Measurements from ENCODE around the gene HPN.

Gene HPN

GRCh38 chr19:35068941-35069634 lies 27.6 kb downstream of the HPN start:
- Histone ChIP-seq H3K27me3 (ENCODE audit: control insufficient read depth, insufficient read depth, low read length) (no peaks in the 10 kb centered on the region), H3K27ac (ENCODE audit: low read depth, low read length) (peak overlapping the region; percentile 94), H3K9ac (ENCODE audit: low read depth, low read length) (peak overlapping the region; percentile 24; the same call in 1 of the 2 replicates), H3K36me3 (ENCODE audit: control insufficient read depth, insufficient read depth, low read length) (no peaks in the 10 kb centered on the region), H3K4me1 (ENCODE audit: control insufficient read depth, insufficient read depth, low read length) (peaks cover 19% of the 10 kb centered on the region), H3K4me3 (ENCODE audit: low read depth, low read length) (peak overlapping the region; percentile 39; the same call in 1 of the 2 replicates), H3K9me3 (ENCODE audit: control insufficient read depth, insufficient read depth, low read length) (no peaks in the 10 kb centered on the region)

GRCh38 chr19:35069696-35070095 lies 28.2 kb downstream of the HPN start:
- H3K4me3 ChIP-seq (ENCODE audit: low read depth, low read length): no peak overlapping the region
- H3K4me1 ChIP-seq (ENCODE audit: control insufficient read depth, insufficient read depth, low read length): peaks cover 19% of the 10 kb centered on the region
- H3K36me3 ChIP-seq (ENCODE audit: control insufficient read depth, insufficient read depth, low read length): no peaks in the 10 kb centered on the region
- H3K27ac ChIP-seq (ENCODE audit: low read depth, low read length): peak overlapping the region; percentile 94
- no peak overlapping the region for H3K9ac ChIP-seq (ENCODE audit: low read depth, low read length)
- no peaks in the 10 kb centered on the region for H3K9me3 ChIP-seq (ENCODE audit: control insufficient read depth, insufficient read depth, low read length)
- H3K27me3 ChIP-seq (ENCODE audit: control insufficient read depth, insufficient read depth, low read length): no peaks in the 10 kb centered on the region

- H3K4me3 ChIP-seq (ENCODE audit: low read depth, low read length): no peak overlapping the region
- no peaks in the 10 kb centered on the region for H3K9me3 ChIP-seq (ENCODE audit: control insufficient read depth, insufficient read depth, low read length)
- H3K27ac ChIP-seq (ENCODE audit: low read depth, low read length): no peak overlapping the region
- no peaks in the 10 kb centered on the region for H3K36me3 ChIP-seq (ENCODE audit: control insufficient read depth, insufficient read depth, low read length)
- no peak overlapping the region for H3K9ac ChIP-seq (ENCODE audit: low read depth, low read length)
- no peaks in the 10 kb centered on the region for H3K27me3 ChIP-seq (ENCODE audit: control insufficient read depth, insufficient read depth, low read length)
- peaks cover 19% of the 10 kb centered on the region for H3K4me1 ChIP-seq (ENCODE audit: control insufficient read depth, insufficient read depth, low read length)
These were observed 28.9 kb downstream of the HPN start for GRCh38 chr19:35070471-35070870.

- no peak overlapping the region for H3K4me3 ChIP-seq (ENCODE audit: low read depth, low read length)
- no peak overlapping the region for H3K9ac ChIP-seq (ENCODE audit: low read depth, low read length)
- H3K27me3 ChIP-seq (ENCODE audit: control insufficient read depth, insufficient read depth, low read length): no peaks in the 10 kb centered on the region
- no peaks in the 10 kb centered on the region for H3K36me3 ChIP-seq (ENCODE audit: control insufficient read depth, insufficient read depth, low read length)
- no peak overlapping the region for H3K27ac ChIP-seq (ENCODE audit: low read depth, low read length)
- H3K9me3 ChIP-seq (ENCODE audit: control insufficient read depth, insufficient read depth, low read length): no peaks in the 10 kb centered on the region
- H3K4me1 ChIP-seq (ENCODE audit: control insufficient read depth, insufficient read depth, low read length): peaks cover 14% of the 10 kb centered on the region
These were observed 32.0 kb downstream of the HPN start for GRCh38 chr19:35073516-35073915.

GRCh38 chr19:35073941-35074340 lies 32.4 kb downstream of the HPN start:
- H3K36me3 ChIP-seq (ENCODE audit: control insufficient read depth, insufficient read depth, low read length): no peaks in the 10 kb centered on the region

GRCh38 chr19:35074426-35075201 lies 33.1 kb downstream of the HPN start:
- H3K9ac ChIP-seq (ENCODE audit: low read depth, low read length): no peak overlapping the region
- no peak overlapping the region for H3K4me3 ChIP-seq (ENCODE audit: low read depth, low read length)
- no peak overlapping the region for H3K27ac ChIP-seq (ENCODE audit: low read depth, low read length)
- H3K27me3 ChIP-seq (ENCODE audit: control insufficient read depth, insufficient read depth, low read length): no peaks in the 10 kb centered on the region
- no peaks in the 10 kb centered on the region for H3K36me3 ChIP-seq (ENCODE audit: control insufficient read depth, insufficient read depth, low read length)
- H3K4me1 ChIP-seq (ENCODE audit: control insufficient read depth, insufficient read depth, low read length): peaks cover 3% of the 10 kb centered on the region; the same call in 1 of the 2 replicates
- no peaks in the 10 kb centered on the region for H3K9me3 ChIP-seq (ENCODE audit: control insufficient read depth, insufficient read depth, low read length)

More at GRCh38 chr19:35073941-35074340, 32.4 kb downstream of the HPN start:
- H3K4me3 ChIP-seq (ENCODE audit: low read depth, low read length): no peak overlapping the region
- H3K27ac ChIP-seq (ENCODE audit: low read depth, low read length): no peak overlapping the region
- no peak overlapping the region for H3K9ac ChIP-seq (ENCODE audit: low read depth, low read length)
- H3K27me3 ChIP-seq (ENCODE audit: control insufficient read depth, insufficient read depth, low read length): no peaks in the 10 kb centered on the region
- no peaks in the 10 kb centered on the region for H3K9me3 ChIP-seq (ENCODE audit: control insufficient read depth, insufficient read depth, low read length)
- peaks cover 10% of the 10 kb centered on the region for H3K4me1 ChIP-seq (ENCODE audit: control insufficient read depth, insufficient read depth, low read length)

- Histone ChIP-seq H3K9me3 (ENCODE audit: control insufficient read depth, insufficient read depth, low read length) (no peaks in the 10 kb centered on the region), H3K36me3 (ENCODE audit: control insufficient read depth, insufficient read depth, low read length) (no peaks in the 10 kb centered on the region), H3K9ac (ENCODE audit: low read depth, low read length) (no peak overlapping the region), H3K4me3 (ENCODE audit: low read depth, low read length) (no peak overlapping the region), H3K4me1 (ENCODE audit: control insufficient read depth, insufficient read depth, low read length) (no peaks in the 10 kb centered on the region), H3K27me3 (ENCODE audit: control insufficient read depth, insufficient read depth, low read length) (no peaks in the 10 kb centered on the region), H3K27ac (ENCODE audit: low read depth, low read length) (no peak overlapping the region)
These were observed 33.9 kb downstream of the HPN start for GRCh38 chr19:35075202-35076025.

- H3K4me1 ChIP-seq (ENCODE audit: control insufficient read depth, insufficient read depth, low read length): no peaks in the 10 kb centered on the region
These were observed 34.5 kb downstream of the HPN start for GRCh38 chr19:35076026-35076370.

GRCh38 chr19:35076657-35077056 lies 35.1 kb downstream of the HPN start:
- H3K9ac ChIP-seq (ENCODE audit: low read depth, low read length): no peak overlapping the region
- H3K4me1 ChIP-seq (ENCODE audit: control insufficient read depth, insufficient read depth, low read length): no peaks in the 10 kb centered on the region
- H3K27ac ChIP-seq (ENCODE audit: low read depth, low read length): no peak overlapping the region
- no peak overlapping the region for H3K4me3 ChIP-seq (ENCODE audit: low read depth, low read length)
- no peaks in the 10 kb centered on the region for H3K9me3 ChIP-seq (ENCODE audit: control insufficient read depth, insufficient read depth, low read length)
- no peaks in the 10 kb centered on the region for H3K36me3 ChIP-seq (ENCODE audit: control insufficient read depth, insufficient read depth, low read length)
- no peaks in the 10 kb centered on the region for H3K27me3 ChIP-seq (ENCODE audit: control insufficient read depth, insufficient read depth, low read length)

More at GRCh38 chr19:35076026-35076370, 34.5 kb downstream of the HPN start:
- Histone ChIP-seq H3K4me3 (ENCODE audit: low read depth, low read length) (no peak overlapping the region), H3K36me3 (ENCODE audit: control insufficient read depth, insufficient read depth, low read length) (no peaks in the 10 kb centered on the region), H3K9me3 (ENCODE audit: control insufficient read depth, insufficient read depth, low read length) (no peaks in the 10 kb centered on the region), H3K9ac (ENCODE audit: low read depth, low read length) (no peak overlapping the region), H3K27me3 (ENCODE audit: control insufficient read depth, insufficient read depth, low read length) (no peaks in the 10 kb centered on the region), H3K27ac (ENCODE audit: low read depth, low read length) (no peak overlapping the region)

GRCh38 chr19:35077411-35078223 lies 36.1 kb downstream of the HPN start:
- Histone ChIP-seq H3K4me3 (ENCODE audit: low read depth, low read length) (no peak overlapping the region), H3K36me3 (ENCODE audit: control insufficient read depth, insufficient read depth, low read length) (no peaks in the 10 kb centered on the region), H3K9me3 (ENCODE audit: control insufficient read depth, insufficient read depth, low read length) (no peaks in the 10 kb centered on the region), H3K9ac (ENCODE audit: low read depth, low read length) (no peak overlapping the region), H3K4me1 (ENCODE audit: control insufficient read depth, insufficient read depth, low read length) (no peaks in the 10 kb centered on the region), H3K27me3 (ENCODE audit: control insufficient read depth, insufficient read depth, low read length) (no peaks in the 10 kb centered on the region), H3K27ac (ENCODE audit: low read depth, low read length) (no peak overlapping the region)
